HL-60/S4 treated with phorbol 12-myristate 13-acetate at 8.2 ng/mL for 4 days and 3 days (cell line): ENCODE results near the gene ZNF407.

Experiments used
- in situ Hi-C: fragments of 300-500 bp; cut with MboI; formaldehyde crosslinking; loops from 2 replicates; pipeline ENCODE4 v1.15.0; 2022; ENCODE audit warnings: low sequenced_read_pairs

Gene ZNF407

DNA sequence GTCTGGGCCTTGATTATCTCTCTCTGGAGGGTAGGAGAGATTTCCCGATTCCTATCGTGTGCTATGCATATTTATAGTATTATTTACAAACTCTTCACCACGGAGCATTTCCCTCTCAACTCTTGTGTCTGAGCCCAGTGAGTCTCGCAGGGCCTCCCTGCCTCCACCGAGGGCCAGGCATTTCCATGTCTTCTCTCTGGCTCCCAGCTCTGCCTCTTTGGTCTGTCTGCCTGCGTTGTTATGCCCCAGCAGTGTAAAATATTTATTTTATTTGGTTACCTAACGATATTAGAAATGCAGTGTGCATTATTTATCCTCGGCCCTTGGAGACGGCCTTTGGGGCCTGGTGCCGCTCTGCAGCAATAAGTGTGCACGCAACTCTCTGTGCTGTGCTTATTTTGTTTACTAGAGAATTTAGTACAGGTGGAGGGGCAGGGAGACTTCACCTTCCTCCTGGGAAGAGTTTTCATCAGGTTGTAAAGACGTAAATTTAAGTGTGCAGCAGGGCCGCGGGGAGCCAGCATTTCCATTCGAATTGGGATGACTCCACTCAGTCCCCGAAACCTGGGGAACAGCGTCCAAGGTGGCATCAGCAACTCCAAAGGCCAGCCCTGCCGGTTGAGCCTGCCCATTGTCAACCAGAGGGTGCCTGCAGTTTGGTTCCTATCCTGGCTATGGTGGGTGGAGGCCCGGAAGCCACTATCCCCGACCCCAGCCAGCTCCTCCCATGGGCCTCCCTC, 511.1 kb downstream of the ZNF407 start:
- in situ Hi-C loops, result no loop called here

DNA sequence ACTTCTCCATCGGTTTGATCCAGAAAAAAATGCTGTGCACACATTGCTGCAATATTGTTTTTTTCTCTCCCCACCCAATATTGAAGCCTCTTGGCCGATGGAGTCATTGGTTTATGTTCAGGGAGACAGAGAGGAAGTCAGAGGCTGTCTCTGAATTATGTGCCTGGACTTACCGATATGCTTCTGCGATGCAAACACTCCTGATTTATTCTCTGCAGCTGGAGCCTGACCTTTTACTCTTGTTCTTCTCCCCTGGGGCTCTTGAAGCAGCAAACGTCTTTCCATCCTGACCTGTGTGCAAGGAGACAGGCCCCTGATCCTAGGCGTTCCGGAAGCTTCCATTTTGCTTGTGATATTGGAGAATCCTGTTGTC, 511.6 kb downstream of the ZNF407 start:
- in situ Hi-C loops, result no loop called here

DNA sequence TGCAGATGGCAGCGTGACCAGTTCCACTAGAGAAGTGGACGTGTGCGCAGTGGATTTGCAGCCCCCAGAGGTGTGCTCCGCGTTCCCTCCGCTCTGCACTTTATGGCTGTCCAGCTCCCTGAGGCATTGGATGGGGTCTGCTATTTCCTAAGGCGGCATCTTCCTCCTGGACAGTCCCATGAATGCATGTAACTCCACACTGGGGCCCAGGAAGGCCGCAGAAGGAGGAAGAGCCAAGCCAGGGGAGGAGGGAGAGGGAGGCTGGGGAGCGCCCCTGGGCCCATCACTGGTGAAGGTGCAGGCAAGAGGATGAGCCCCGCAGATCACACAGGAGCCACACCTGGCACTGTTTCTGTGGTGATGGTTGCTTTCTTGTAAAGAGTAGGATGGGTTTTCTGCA, 512.1 kb downstream of the ZNF407 start:
- in situ Hi-C loops, result no loop called here

DNA sequence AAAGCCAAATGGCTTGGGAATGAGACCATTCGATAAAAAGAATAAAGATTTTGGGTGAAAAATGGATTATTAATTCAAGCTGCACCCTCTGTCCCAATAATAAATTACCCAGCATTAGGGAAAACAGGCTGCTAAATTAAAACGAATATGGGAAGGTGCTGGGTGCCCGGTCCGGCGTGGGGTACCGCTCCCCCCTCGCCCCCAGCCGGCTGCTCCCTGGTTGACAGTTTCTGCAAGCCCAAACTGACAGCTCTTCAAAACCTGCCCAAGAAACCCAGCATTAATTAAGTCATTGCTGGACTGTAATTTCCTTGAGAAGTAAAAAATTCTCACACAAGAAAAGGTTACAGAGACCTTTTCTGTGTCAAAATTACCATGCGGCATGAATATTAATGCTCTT, 512.6 kb downstream of the ZNF407 start:
- in situ Hi-C loops, result no loop called here

DNA sequence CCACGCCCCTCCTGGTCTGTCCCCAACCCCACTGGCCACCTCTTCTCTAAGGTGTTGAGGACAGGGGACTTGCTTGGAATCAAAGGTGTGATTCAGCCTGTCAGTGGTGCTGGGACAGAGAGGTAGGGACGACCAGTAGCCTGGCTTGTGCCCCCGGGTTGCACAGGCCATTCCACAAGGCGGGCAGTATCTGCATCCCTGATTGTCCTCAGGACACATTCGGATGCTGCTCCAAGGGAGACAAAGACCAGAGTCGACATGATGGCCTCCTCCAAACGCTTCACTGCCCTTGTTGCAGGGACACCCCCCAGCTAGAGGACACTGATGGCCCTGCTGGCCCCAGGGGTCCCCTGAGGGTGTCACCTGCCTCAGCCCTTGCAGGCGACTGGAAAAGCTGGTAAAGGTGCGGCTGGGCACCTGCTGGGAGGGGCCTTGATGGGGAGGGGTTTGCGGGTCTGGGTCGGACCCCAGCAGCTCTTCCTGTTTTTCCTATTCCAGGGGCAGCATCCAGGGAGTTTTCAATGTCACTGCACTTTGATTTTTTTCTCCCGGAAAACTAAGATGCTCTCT, 513.3 kb downstream of the ZNF407 start:
- in situ Hi-C loops, result no loop called here

DNA sequence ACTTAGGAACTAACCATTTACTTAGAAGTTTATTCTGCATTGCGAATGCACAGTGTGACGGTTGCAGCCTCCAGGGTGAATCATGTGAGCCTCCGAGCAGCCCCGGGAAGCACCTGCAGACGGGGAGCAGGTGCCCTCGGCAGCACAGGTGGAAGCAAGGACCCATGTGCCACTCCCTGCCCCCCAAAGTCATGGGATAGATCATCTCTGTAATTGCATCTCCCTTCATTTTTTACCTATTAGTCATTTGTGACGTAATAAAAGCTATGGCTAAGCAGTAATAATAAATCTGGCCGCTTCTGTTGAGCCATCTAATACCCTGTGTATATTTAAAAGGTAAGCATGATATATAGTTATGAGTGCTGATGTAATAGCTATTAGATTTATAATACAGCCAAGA, 514.1 kb downstream of the ZNF407 start:
- in situ Hi-C loops, result no loop called here

DNA sequence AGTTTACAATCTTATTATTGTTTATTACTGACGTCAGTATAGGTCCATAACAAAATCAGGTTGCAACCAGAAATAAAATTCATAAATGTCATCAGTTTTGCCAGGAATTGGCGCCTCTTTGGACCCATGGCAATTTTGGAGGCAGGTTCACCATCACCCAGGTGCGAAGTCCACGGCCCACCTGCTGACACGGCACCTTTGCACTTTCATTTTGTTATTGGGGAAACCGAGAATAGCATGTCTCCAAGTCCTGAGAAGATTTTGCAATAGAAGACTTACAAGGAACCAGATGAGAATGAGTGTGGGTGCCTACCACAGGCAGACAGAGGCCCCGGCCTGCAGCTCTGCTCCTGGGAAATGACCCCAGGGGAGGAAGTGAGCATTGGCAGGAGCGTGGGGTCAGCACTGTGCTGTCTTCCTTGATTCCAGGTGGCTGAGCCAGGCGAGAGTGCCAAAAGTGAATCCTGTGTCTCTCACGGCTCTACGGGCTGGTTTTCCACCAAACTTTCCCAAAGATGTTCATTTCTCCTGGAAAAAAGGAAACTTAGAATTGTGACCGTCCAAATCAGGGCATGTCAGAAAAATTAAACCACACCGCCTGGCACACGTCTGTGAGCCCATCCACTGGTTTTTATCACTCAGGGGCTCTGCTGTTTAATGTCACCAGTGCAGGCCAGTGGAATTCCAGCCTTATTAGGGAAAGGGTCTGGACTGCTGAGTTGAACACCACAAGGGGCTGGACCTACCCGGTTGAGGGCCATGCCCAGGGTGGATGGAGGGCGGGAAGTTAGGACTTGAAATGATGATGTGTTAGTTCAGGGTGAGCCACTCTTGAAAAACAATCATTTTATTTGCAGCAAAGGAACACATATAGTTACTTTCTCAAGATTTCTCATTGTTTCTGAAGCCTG, 514.8 kb downstream of the ZNF407 start:
- in situ Hi-C loops, result no loop called here

DNA sequence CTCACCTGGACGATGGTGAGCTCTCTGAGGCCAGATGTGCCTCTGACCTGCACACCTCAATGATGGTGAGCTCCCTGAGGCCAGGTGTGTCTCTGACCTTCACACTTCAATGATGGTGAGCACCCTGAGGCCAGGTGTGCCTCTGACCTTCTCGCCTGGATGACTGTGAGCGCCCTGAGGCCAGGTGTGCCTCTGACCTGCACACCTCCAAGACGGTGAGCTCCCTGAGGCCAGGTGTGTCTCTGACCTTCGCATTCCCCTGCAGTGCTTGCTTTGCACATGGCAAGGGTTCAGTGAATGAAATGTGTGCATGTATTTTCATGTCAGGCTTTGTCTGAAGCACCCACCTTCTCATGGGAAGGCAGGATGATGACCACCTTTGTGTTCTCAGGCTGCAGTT, 515.8 kb downstream of the ZNF407 start:
- in situ Hi-C loops, result no loop called here

DNA sequence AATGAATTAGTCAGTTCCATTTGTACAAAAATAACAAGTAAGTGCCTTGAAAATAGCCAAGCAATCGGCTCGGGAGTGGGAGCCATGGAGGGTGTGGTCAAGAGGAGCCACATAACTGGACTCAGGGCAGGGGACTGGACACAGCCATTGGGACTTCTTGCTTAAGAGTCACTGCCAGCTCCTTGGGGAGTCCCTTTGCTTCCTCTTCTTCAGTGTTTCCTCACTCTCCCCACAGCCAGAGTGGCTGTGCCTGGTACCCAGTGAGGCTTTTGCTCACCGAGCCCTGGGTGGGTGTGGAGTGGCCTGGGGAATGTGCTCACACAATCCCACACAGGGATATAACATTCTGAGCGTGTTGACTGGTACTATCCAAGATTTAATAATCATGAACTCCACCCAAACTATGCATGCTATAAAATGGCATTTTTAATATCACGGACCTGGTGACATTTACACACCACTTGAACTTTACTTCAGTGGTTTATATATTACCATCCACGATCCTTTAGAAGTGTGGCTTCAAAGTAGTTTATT, 516.6 kb downstream of the ZNF407 start:
- in situ Hi-C loops, result no loop called here
